Spleen (tissue), 11 donors: ENCODE measurements around the gene EVC. TPM values are rescaled to one million over a fixed set of nuclear protein-coding genes. Genes with fewer than 3 reads are reported as not detected.

Experiments
- DNase-seq: peaks from one replicate; pipeline ENCODE4 v3.0.0-alpha.2; 2020
- H3K27ac ChIP-seq, 8 donors: fragments of 200-600 bp; sonication (generic) in 7 of 8; 1 replicate in 4 of 8; 2 replicates in 4 of 8; pipeline versions ENCODE4 v1.5.0 to v1.8.0; 2016 to 2021; ENCODE audit warnings: inconsistent platforms in 4 of 8, mild to moderate bottlenecking in 4 of 8, moderate library complexity in 1 of 8
- H3K27me3 ChIP-seq, 7 donors: fragments of 200-600 bp; sonication (generic) in 6 of 7; replicated peaks in 1 of 7; 1 replicate in 4 of 7; 2 replicates in 3 of 7; pipeline versions ENCODE4 v1.5.0 to v1.8.0; 2016 to 2021; ENCODE audit warnings: inconsistent platforms in 3 of 7, mild to moderate bottlenecking in 1 of 7
- H3K36me3 ChIP-seq, 6 donors: fragments of 200-600 bp; sonication (generic) in 5 of 6; 1 replicate in 4 of 6; 2 replicates in 2 of 6; pipeline versions ENCODE4 v1.5.0 to v1.8.0; 2016 to 2021; ENCODE audit warnings: inconsistent platforms in 2 of 6
- H3K4me1 ChIP-seq, 6 donors: fragments of 200-600 bp; sonication (generic) in 5 of 6; 1 replicate in 3 of 6; 2 replicates in 3 of 6; pipeline versions ENCODE4 v1.5.0 to v1.8.0; 2016 to 2021; ENCODE audit warnings: inconsistent platforms in 3 of 6
- H3K4me3 ChIP-seq, 8 donors: fragments of 200-600 bp; sonication (generic) in 7 of 8; 1 replicate in 4 of 8; 2 replicates in 4 of 8; pipeline versions ENCODE4 v1.5.0 to v1.8.0; 2016 to 2021; ENCODE audit warnings: inconsistent platforms in 4 of 8, mild to moderate bottlenecking in 4 of 8, moderate library complexity in 2 of 8
- H3K9me3 ChIP-seq, 8 donors: fragments of 200-600 bp; sonication (generic) in 7 of 8; 1 replicate in 4 of 8; 2 replicates in 4 of 8; pipeline versions ENCODE4 v1.5.0 to v1.8.0; 2016 to 2021; ENCODE audit warnings: inconsistent platforms in 4 of 8
- POLR2A ChIP-seq, 3 donors: fragments of 450-650 bp; IDR thresholded peaks; one replicate each; pipeline ENCODE4 v1.5.1; 2017; ENCODE audit warnings: antibody characterized with exemption in 3 of 3, mild to moderate bottlenecking in 1 of 3
- POLR2AphosphoS5 ChIP-seq, 3 donors: sonication (generic); formaldehyde crosslinking; IDR thresholded peaks; one replicate each; pipeline ENCODE4 v1.5.1; 2017; ENCODE audit warnings: antibody characterized with exemption in 3 of 3
- WGBS, 5 donors: extraction: QIAGEN DNeasy Blood & Tissue Kit in 3 of 5; methylation state at CpG; one replicate each; pipeline versions ENCODE4 v1.1.5 to v1.1.7; 2013 to 2018; 5-methylcytosine and 5-hydroxymethylcytosine counted together
- intact Hi-C: fragments of 100-400 bp; cut with DNase I; formaldehyde crosslinking; loops from one replicate; pipeline ENCODE4 v1.15.0; 2023; ENCODE audit warnings: low total_unique reads
- polyA plus RNA-seq, 3 donors: library from polyadenylated mRNA; stranded (reverse); fragments of 200-250 nt; gene quantifications; one replicate each; pipeline ENCODE4 v1.2.1, GENCODE V29; 2013
- total RNA-seq, 7 donors: library from RNA; depleted of rRNA in 3 of 7; stranded (reverse); fragments of >200 nt in 3 of 7; fragmentation: NEBNext Ultra II Directional in 4 of 7; extraction: Animal tissue kit (Norgen Biotek cat#: 25700) in 4 of 7; gene quantifications; one replicate each; pipeline versions ENCODE4 v1.1.0 to v1.2.1, GENCODE V29; 2016 to 2021
- TF ChIP-seq, protein P1 (sequence below), 11 experiments: fragments of 200-600 bp in 7 of 11; fragments of 450-650 bp in 4 of 11; sonication (generic) in 4 of 11; IDR thresholded peaks in 8 of 11; conservative IDR thresholded peaks in 3 of 11; 1 replicate in 7 of 11; 2 replicates in 4 of 11; pipeline versions ENCODE4 v1.4.0 to v1.8.0; 2016 to 2021; ENCODE audit warnings: antibody characterized with exemption in 11 of 11, inconsistent platforms in 4 of 11, mild to moderate bottlenecking in 1 of 11
- donor health status: healthy with polysubstance abuse.
- donor health status: DM: no; HTN: no; CAD: no; lungs with moderate emphysema.
- donor health status: DM: no; HTN: no; CAD: no.
- donor health status: Bipolar disorder and iron deficiency.
- donor health status: healthy.
- donor health status: DM: no; HTN: no; CAD: no.
- donor health status: DM: yes; HTN: yes; CAD: no.

Gene EVC
- total and polyA plus RNA-seq, 10 donors, result 0.20 to 13.3 (median 6.9) TPM

DNA sequence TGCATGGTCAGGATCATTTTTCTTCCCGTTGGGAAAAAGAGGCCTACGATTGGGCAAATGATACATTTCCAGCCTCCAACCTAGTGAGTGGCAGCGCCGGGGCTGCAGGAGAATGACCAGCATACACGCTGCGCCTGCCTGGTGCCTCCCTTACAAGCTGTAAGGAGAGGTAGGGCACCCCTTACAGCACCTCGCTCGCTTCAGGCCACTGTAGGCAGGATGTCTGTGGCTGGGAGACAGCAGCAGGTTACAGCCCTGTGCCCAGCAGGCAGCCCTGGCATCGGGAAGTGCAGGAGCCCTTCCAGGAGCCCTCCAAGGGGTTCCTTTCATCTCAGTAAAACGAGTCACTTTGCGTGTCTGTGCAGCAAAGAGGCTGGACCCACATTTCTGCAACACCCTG, 88.4 kb downstream of the EVC start:
- 84 to 95% (median 90%) methylated on average over 10 to 11 of the region's 11 CpGs for WGBS, 5 donors
- Histone ChIP-seq H3K4me1 (no peaks in the 10 kb centered on the region), H3K27ac (no peak overlapping the region), H3K4me3 (no peak overlapping the region), H3K27me3 (peaks cover 0 to 5% (median 0%) of the 10 kb centered on the region in 7 donors), H3K9me3 (no peaks in the 10 kb centered on the region), H3K36me3 (peaks cover 0 to 7% (median 0%) of the 10 kb centered on the region in 6 donors)
- TF ChIP-seq, protein P1, sequence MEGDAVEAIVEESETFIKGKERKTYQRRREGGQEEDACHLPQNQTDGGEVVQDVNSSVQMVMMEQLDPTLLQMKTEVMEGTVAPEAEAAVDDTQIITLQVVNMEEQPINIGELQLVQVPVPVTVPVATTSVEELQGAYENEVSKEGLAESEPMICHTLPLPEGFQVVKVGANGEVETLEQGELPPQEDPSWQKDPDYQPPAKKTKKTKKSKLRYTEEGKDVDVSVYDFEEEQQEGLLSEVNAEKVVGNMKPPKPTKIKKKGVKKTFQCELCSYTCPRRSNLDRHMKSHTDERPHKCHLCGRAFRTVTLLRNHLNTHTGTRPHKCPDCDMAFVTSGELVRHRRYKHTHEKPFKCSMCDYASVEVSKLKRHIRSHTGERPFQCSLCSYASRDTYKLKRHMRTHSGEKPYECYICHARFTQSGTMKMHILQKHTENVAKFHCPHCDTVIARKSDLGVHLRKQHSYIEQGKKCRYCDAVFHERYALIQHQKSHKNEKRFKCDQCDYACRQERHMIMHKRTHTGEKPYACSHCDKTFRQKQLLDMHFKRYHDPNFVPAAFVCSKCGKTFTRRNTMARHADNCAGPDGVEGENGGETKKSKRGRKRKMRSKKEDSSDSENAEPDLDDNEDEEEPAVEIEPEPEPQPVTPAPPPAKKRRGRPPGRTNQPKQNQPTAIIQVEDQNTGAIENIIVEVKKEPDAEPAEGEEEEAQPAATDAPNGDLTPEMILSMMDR (IDR thresholded peaks at IDR 0.05 in 8 of 11, conservative IDR thresholded peaks at IDR 0.05 in 3 of 11), result no peak
- no peak for TF ChIP-seq POLR2AphosphoS5 (IDR thresholded peaks at IDR 0.05)
- TF ChIP-seq POLR2A (IDR thresholded peaks at IDR 0.05), result no peak
- intact Hi-C loops, result no loop called here
- DNase-seq, result peak; percentile 64

DNA sequence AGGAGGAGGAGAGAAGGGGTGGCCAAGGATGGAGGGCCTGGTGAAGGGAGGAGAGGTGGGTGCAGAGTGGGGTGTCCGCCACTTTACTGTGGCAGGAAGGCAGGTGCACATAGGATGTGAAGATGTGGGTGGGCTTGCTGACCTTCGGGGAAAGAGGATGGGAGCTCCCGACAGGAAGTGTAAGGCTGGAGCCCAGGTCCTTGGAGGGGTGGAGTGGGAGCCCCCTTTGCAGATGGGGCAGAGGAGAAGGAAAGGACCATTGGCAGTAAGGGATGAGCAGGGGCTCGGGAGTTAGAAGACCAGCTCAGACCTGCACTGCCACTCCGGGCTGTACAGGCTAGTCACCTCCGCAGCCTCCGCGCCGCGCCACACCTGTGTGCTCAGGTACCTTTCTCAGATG, 89.5 kb downstream of the EVC start:
- Histone ChIP-seq H3K4me1 (no peaks in the 10 kb centered on the region), H3K27me3 (peaks cover 0 to 5% (median 0%) of the 10 kb centered on the region in 7 donors), H3K36me3 (peaks cover 0 to 12% (median 0%) of the 10 kb centered on the region in 6 donors), H3K4me3 (no peak overlapping the region), H3K27ac (no peak overlapping the region), H3K9me3 (no peaks in the 10 kb centered on the region)
- 89 to 91% (median 89%) methylated on average over 9 to 10 of the region's 10 CpGs for WGBS, 5 donors
- TF ChIP-seq, protein P1 (IDR thresholded peaks at IDR 0.05 in 8 of 11, conservative IDR thresholded peaks at IDR 0.05 in 3 of 11), result no peak
- TF ChIP-seq POLR2AphosphoS5 (IDR thresholded peaks at IDR 0.05) (no peak), POLR2A (IDR thresholded peaks at IDR 0.05) (no peak)
- intact Hi-C loops, result no loop called here
- peak; percentile 57 for DNase-seq

DNA sequence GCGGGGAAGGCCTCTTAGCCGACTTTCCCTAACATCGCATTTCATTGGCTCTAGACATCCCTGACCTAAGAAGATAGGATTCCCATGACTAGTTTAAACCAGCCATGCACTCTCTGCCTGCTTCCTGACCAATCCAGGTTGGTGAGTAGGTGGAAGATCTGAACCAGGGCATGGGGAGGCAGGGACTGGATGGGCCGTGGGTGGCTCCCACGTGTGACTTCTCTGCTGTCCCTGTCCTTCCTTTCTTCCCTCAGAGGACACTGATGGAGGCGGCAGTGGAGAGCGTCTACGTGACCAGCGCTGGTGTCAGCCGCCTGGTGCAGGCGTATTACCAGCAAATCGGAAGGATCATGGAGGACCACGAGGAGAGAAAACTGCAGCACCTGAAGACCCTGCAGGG, 90.7 kb downstream of the EVC start:
- Histone ChIP-seq H3K9me3 (no peaks in the 10 kb centered on the region), H3K27me3 (peaks cover 0 to 5% (median 0%) of the 10 kb centered on the region in 7 donors), H3K27ac (no peak overlapping the region), H3K4me3 (no peak overlapping the region), H3K36me3 (peaks cover 0 to 12% (median 0%) of the 10 kb centered on the region in 6 donors), H3K4me1 (no peaks in the 10 kb centered on the region)
- TF ChIP-seq POLR2AphosphoS5 (IDR thresholded peaks at IDR 0.05), result no peak
- TF ChIP-seq, protein P1 (IDR thresholded peaks at IDR 0.05 in 8 of 11, conservative IDR thresholded peaks at IDR 0.05 in 3 of 11), result no peak
- no peak for TF ChIP-seq POLR2A (IDR thresholded peaks at IDR 0.05)
- 87 to 92% (median 90%) methylated on average over 13 of the region's 13 CpGs for WGBS, 5 donors
- intact Hi-C loops, result no loop called here
- DNase-seq, result peak; percentile 29

DNA sequence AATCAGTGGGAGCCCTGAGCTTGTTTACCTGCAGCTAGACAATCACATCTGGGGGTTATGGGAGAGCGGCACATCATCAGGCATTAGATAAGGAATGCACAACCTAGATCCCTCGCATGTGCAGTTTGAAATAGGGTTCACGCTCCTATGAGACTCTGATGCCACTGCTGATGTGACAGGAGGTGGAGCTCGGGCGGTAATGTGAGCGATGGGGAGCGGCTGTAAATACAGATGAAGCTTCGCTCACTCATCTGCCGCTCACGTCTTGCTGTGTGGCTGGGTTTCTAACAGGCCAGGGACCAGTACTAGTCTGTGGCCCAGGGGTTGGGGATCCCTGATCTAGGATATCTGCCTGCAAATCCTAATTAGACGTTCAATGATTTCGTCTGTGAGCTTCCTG, 91.6 kb downstream of the EVC start:
- TF ChIP-seq POLR2AphosphoS5 (IDR thresholded peaks at IDR 0.05) (no peak), POLR2A (IDR thresholded peaks at IDR 0.05) (no peak)
- TF ChIP-seq, protein P1 (IDR thresholded peaks at IDR 0.05 in 8 of 11, conservative IDR thresholded peaks at IDR 0.05 in 3 of 11), result no peak
- Histone ChIP-seq H3K27me3 (peaks cover 0 to 4% (median 0%) of the 10 kb centered on the region in 7 donors), H3K4me1 (no peaks in the 10 kb centered on the region), H3K27ac (no peak overlapping the region), H3K9me3 (no peaks in the 10 kb centered on the region), H3K36me3 (peaks cover 0 to 8% (median 0%) of the 10 kb centered on the region in 6 donors), H3K4me3 (no peak overlapping the region)
- intact Hi-C loops, result no loop called here
- peak; percentile 15 for DNase-seq
- 88 to 94% (median 93%) methylated on average over 12 of the region's 12 CpGs for WGBS, 5 donors
